ENCODE data around the gene ATG101.

DNA sequence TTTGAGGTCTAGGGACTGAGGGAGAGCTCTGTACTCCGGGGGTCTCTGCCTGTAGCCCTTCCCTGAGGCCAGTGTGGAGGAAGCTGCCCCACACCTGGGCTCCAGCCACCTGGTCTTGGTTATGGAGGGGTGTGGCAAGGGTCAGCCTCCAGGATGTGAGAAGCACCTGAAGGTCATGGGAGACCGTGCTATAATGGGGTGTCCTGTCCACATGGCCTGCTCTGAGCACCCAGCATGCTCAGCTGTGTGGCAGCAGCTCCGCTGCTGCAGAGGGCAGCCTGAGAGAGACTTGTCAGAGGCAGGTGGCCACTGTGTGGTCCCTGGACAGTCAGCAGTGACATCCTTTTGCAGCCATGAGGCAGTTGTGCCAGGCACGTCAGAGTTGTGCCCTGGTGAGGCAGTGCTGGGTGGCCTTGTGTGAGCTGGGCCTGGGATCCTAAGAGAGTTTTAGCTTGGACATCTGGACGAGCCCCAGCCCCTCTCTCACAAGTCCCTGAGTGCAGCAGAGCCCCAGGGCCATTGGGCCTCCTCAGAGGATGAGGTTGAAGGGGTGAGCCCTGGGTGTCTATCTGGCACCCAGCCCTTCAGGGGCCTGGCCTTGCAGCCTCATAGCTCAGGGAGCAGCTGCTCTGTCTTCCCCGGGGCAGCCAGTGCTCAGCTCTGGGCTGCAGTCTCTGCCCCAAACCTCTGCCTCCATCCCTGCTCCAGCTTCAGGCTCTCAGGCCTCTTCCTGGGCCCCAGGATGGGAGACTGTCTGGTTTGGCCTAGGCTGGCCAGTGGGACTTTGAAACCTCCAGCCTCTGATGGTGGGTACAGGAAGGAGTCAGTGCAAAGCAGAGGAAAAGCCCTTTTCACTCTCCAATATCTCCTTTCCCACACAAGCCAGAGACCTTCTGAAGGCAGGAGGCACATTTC, 7.4 kb upstream of the ATG101 start:
- TF ChIP-seq, protein P1, sequence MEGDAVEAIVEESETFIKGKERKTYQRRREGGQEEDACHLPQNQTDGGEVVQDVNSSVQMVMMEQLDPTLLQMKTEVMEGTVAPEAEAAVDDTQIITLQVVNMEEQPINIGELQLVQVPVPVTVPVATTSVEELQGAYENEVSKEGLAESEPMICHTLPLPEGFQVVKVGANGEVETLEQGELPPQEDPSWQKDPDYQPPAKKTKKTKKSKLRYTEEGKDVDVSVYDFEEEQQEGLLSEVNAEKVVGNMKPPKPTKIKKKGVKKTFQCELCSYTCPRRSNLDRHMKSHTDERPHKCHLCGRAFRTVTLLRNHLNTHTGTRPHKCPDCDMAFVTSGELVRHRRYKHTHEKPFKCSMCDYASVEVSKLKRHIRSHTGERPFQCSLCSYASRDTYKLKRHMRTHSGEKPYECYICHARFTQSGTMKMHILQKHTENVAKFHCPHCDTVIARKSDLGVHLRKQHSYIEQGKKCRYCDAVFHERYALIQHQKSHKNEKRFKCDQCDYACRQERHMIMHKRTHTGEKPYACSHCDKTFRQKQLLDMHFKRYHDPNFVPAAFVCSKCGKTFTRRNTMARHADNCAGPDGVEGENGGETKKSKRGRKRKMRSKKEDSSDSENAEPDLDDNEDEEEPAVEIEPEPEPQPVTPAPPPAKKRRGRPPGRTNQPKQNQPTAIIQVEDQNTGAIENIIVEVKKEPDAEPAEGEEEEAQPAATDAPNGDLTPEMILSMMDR (conservative IDR thresholded peaks at IDR 0.05): no peak
- no peak for TF ChIP-seq EZH2 (IDR thresholded peaks at IDR 0.05; ENCODE audit: low read depth)

Data from PC-9 (cell line).